CD4-positive, alpha-beta T cell treated with Interleukin-15 for 1 hour (primary cell): ENCODE data around the gene MTIF2.
"Not testable (repeated sequence)": the region's sequence is repeated elsewhere in the genome, so short reads cannot be mapped to it uniquely, and the experiment has no call there.

Source experiments
- DNase-seq: peaks from one replicate; pipeline ENCODE4 v3.0.0-alpha.2; 2020

Gene MTIF2

GRCh38 chr2:55186837-55187236 is 82.2 kb downstream of the MTIF2 start:
- not testable (repeated sequence) for DNase-seq
